Transverse colon (tissue), 4 donors: ENCODE results near the gene FBN2. TPM values are rescaled to one million over a fixed set of nuclear protein-coding genes. Genes with fewer than 3 reads are reported as not detected.
"Not testable (repeated sequence)": the region's sequence is repeated elsewhere in the genome, so short reads cannot be mapped to it uniquely, and the experiment has no call there.

Source experiments
- DNase-seq: peaks from one replicate; pipeline ENCODE4 v3.0.0-alpha.2; 2019
- H3K27ac ChIP-seq, 4 donors: fragments of 200-600 bp; sonication (generic); 2 replicates each; pipeline ENCODE4 v1.5.1; 2016 to 2018; ENCODE audit warnings: inconsistent platforms in 4 of 4
- H3K27me3 ChIP-seq: fragments of 200-600 bp; sonication (generic); 2 replicates; pipeline ENCODE4 v1.5.1; 2017; ENCODE audit warnings: inconsistent platforms
- H3K36me3 ChIP-seq, 4 donors: fragments of 200-600 bp; sonication (generic); 2 replicates each; pipeline ENCODE4 v1.5.1; 2017 to 2019; ENCODE audit warnings: inconsistent platforms in 4 of 4
- H3K4me1 ChIP-seq, 4 donors: fragments of 200-600 bp; sonication (generic); 2 replicates each; pipeline ENCODE4 v1.5.1; 2017 to 2020; ENCODE audit warnings: inconsistent platforms in 4 of 4
- H3K4me3 ChIP-seq, 4 donors: fragments of 200-600 bp; sonication (generic); 1 replicate in 1 of 4; 2 replicates in 3 of 4; pipeline versions ENCODE4 v1.5.1 to v1.6.1; 2017 to 2019; ENCODE audit warnings: inconsistent platforms in 4 of 4
- H3K9me3 ChIP-seq, 2 donors: fragments of 200-600 bp; sonication (generic); 2 replicates each; pipeline ENCODE4 v1.5.1; 2017 to 2019; ENCODE audit warnings: inconsistent platforms in 2 of 2
- EP300 ChIP-seq: sonication (generic); formaldehyde crosslinking; IDR thresholded peaks from one replicate; pipeline ENCODE4 v1.6.1; 2017; ENCODE audit warnings: antibody characterized with exemption, low read depth
- POLR2A ChIP-seq: fragments of 450-650 bp; IDR thresholded peaks from one replicate; pipeline ENCODE4 v1.6.1; 2016; ENCODE audit warnings: antibody characterized with exemption, mild to moderate bottlenecking, moderate library complexity
- POLR2AphosphoS5 ChIP-seq, 3 donors: sonication (generic); formaldehyde crosslinking; IDR thresholded peaks; one replicate each; pipeline ENCODE4 v1.6.1; 2016; ENCODE audit warnings: antibody characterized with exemption in 3 of 3
- WGBS, 2 donors: methylation state at CpG; one replicate each; pipeline ENCODE4 v1.1.5; 2018; ENCODE audit warnings: low coverage in 1 of 2; 5-methylcytosine and 5-hydroxymethylcytosine counted together
- in situ Hi-C, 4 donors: fragments of 200-750 bp; cut with MboI; loops; one replicate each; pipeline versions ENCODE4 v1.15.0 to v1.15.1; 2017; ENCODE audit warnings: low sequenced_read_pairs in 3 of 4, low pct_ligation_motif_present in 1 of 4, low pct_unique_long_range_greater_than_20kb in 1 of 4
- intact Hi-C: fragments of 100-400 bp; cut with DNase I; formaldehyde crosslinking; loops from one replicate; pipeline ENCODE4 v1.15.1; 2023; ENCODE audit warnings: low total_unique reads
- total RNA-seq, 4 donors: library from RNA; depleted of rRNA; stranded (reverse); fragments of >200 nt; gene quantifications; one replicate each; pipeline ENCODE4 v1.1.0, GENCODE V29; 2016
- TF ChIP-seq, protein P1 (sequence below), 5 experiments: fragments of 200-600 bp in 3 of 5; fragments of 450-650 bp in 2 of 5; sonication (generic) in 3 of 5; IDR thresholded peaks; 1 replicate in 2 of 5; 2 replicates in 3 of 5; pipeline ENCODE4 v1.5.1; 2016 to 2017; ENCODE audit warnings: antibody characterized with exemption in 5 of 5, inconsistent platforms in 3 of 5, mild to moderate bottlenecking in 2 of 5, moderate library complexity in 1 of 5

FBN2 gene
- total RNA-seq, 4 donors from 2014 or later, result 0.79 to 16.1 (median 2.6) TPM

DNA sequence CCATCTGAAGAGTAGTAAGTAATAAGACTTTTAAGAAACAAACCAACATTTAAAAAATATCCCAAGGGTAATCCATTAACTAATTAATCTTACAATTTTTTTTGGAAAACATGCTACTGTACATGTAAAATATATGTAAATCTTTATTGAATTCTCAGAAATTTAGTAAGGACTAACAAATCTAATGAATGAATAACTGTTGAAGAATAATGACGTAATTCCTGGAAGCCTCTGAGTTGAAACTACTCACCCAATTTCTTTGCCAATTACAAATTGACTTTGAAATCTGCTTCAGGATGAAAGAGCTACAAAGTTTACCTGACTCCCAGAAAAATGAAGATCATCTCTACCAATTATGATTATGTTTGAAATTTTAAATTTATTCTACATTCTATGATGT, 21.1 kb downstream of the FBN2 start:
- Histone ChIP-seq H3K36me3 (no peaks in the 10 kb centered on the region), H3K4me1 (no peaks in the 10 kb centered on the region), H3K27me3 (no peaks in the 10 kb centered on the region), H3K9me3 (no peaks in the 10 kb centered on the region), H3K4me3 (no peak overlapping the region), H3K27ac (no peak overlapping the region)
- no peak for TF ChIP-seq EP300
- intact Hi-C loops, result no loop called here
- in situ Hi-C loops, result loop anchor here in 1 of 4 donors (25.0 kb wide), 1 partner anchor 930 kb away; no protein-coding TSS in a partner anchor
- 73 to 84% methylated on average over 1 of the region's 1 CpG for WGBS, 2 donors
- no peak for DNase-seq

DNA sequence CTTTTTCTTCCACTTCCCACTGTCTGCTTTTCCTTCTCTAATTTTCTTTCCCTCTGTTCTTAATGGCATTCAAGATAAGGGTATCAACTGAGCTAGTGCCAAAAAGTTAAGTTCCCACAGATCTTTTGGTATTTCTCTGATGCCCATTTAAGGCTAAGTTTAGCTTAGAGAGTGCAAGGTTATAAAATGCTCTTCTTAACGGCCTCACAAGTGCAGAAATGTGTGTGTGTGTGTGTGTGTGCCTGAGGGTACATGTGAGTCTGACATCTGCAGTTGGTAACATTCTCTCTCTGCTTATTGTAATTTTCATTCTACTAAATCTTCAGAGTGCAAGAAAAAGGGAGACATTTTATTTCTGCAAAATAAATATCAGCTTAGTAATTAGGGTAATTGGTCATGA, 24.2 kb downstream of the FBN2 start:
- in situ Hi-C loops (loop anchor here in 1 of 4 donors (25.0 kb wide), 1 partner anchor 927 kb away; no protein-coding TSS in a partner anchor), intact Hi-C loops (no loop called here)
- DNase-seq, result no peak
- TF ChIP-seq, protein P1, sequence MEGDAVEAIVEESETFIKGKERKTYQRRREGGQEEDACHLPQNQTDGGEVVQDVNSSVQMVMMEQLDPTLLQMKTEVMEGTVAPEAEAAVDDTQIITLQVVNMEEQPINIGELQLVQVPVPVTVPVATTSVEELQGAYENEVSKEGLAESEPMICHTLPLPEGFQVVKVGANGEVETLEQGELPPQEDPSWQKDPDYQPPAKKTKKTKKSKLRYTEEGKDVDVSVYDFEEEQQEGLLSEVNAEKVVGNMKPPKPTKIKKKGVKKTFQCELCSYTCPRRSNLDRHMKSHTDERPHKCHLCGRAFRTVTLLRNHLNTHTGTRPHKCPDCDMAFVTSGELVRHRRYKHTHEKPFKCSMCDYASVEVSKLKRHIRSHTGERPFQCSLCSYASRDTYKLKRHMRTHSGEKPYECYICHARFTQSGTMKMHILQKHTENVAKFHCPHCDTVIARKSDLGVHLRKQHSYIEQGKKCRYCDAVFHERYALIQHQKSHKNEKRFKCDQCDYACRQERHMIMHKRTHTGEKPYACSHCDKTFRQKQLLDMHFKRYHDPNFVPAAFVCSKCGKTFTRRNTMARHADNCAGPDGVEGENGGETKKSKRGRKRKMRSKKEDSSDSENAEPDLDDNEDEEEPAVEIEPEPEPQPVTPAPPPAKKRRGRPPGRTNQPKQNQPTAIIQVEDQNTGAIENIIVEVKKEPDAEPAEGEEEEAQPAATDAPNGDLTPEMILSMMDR (IDR thresholded peaks at IDR 0.05), result no peak
- TF ChIP-seq EP300, result no peak
- no peak for TF ChIP-seq POLR2AphosphoS5 (IDR thresholded peaks at IDR 0.05)
- TF ChIP-seq POLR2A, result no peak
- WGBS, 2 donors, result 10% methylated on average over 1 of the region's 1 CpG; no CpG with 5 or more reads in 1 of the 2 donors
- H3K27ac ChIP-seq, result no peak overlapping the region
- no peaks in the 10 kb centered on the region for H3K4me1 ChIP-seq
- H3K36me3 ChIP-seq, result no peaks in the 10 kb centered on the region
- no peaks in the 10 kb centered on the region for H3K27me3 ChIP-seq
- no peaks in the 10 kb centered on the region for H3K9me3 ChIP-seq
- no peak overlapping the region for H3K4me3 ChIP-seq

DNA sequence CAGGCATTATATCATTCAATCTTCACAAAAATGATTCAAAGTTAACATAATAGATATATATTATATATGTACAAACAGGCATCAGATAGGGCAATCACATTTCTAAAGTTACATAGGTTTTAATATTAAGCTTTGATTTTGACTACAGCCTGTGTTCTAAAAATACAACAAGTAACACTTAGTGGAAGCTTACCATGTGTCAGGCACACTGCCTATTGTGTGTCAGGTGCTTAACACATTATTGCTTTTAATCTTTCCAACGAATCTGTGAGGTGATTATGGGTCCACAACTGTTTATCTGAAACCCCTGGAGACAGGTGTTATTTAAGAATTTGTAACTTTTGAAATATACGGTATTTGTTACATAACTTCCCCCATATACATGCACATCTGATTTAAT, 25.2 kb downstream of the FBN2 start:
- no peak overlapping the region for H3K4me3 ChIP-seq
- intact Hi-C loops, result no loop called here

DNA sequence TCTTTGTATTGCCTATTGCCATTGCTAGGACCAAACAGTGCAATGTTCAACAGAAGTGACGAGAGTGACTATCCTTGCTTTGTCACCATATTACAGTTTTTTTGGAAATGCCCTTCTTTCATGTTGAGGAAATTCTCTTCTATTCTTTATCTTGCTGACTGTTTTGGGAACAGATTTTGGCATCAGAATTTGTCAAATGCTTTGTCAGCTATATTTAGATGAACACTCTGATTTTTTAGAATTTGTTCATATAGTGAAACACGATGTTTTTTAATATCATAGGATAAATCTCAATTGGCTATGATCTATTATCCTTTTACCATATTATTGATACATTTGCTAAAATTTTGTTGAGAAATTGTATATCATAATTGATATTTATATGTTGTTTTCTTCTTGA, 31.4 kb downstream of the FBN2 start:
- Histone ChIP-seq H3K9me3 (peaks cover 6% of the 10 kb centered on the region in 2 donors), H3K27me3 (no peaks in the 10 kb centered on the region), H3K27ac (no peak overlapping the region), H3K36me3 (no peaks in the 10 kb centered on the region), H3K4me1 (no peaks in the 10 kb centered on the region), H3K4me3 (no peak overlapping the region)
- WGBS, 2 donors, result 84 to 92% methylated on average over 2 of the region's 2 CpGs
- TF ChIP-seq POLR2A (no peak), EP300 (no peak), POLR2AphosphoS5 (IDR thresholded peaks at IDR 0.05) (no peak)
- TF ChIP-seq, protein P1 (IDR thresholded peaks at IDR 0.05), result no peak
- in situ Hi-C loops (loop anchor here in 1 of 4 donors (25.0 kb wide), 1 partner anchor 919 kb away; no protein-coding TSS in a partner anchor), intact Hi-C loops (no loop called here)
- no peak for DNase-seq

More for the DNA sequence above, 25.2 kb downstream of the FBN2 start:
- Histone ChIP-seq H3K27me3 (no peaks in the 10 kb centered on the region), H3K27ac (no peak overlapping the region), H3K9me3 (no peaks in the 10 kb centered on the region), H3K4me1 (no peaks in the 10 kb centered on the region), H3K36me3 (no peaks in the 10 kb centered on the region)
- DNase-seq, result no peak
- 46 to 53% methylated on average over 2 of the region's 2 CpGs for WGBS, 2 donors
- no peak for TF ChIP-seq EP300
- no peak for TF ChIP-seq POLR2AphosphoS5 (IDR thresholded peaks at IDR 0.05)
- TF ChIP-seq, protein P1 (IDR thresholded peaks at IDR 0.05), result no peak
- no peak for TF ChIP-seq POLR2A
- in situ Hi-C loops, result loop anchor here in 1 of 4 donors (25.0 kb wide), 1 partner anchor 926 kb away; no protein-coding TSS in a partner anchor

DNA sequence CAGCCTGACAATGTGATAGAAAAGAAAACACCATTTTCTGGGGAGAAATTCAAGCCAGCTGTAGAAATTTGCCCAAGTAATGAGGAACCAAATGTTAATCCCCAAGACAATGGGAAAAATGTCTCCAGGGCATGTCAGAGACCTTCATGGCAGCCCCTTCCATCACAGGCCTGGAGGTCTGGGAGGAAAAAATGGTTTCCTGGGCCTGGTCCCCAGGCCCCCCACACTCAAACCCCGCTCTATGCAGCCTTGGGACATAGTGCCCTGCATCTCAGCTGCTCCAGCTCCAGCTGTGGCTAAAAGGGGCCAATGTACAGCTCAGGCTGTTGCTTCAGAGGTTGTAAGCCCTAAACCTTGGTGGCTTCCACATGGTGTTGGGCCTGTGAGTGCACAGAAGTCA, 34.3 kb downstream of the FBN2 start:
- intact Hi-C loops, result loop anchor here (5.0 kb wide), 1 partner anchor 1461 kb away; no protein-coding TSS in a partner anchor
- H3K4me1 ChIP-seq, H3K4me3 ChIP-seq, H3K27ac ChIP-seq, H3K36me3 ChIP-seq, H3K27me3 ChIP-seq, H3K9me3 ChIP-seq, DNase-seq: not testable (repeated sequence)
- in situ Hi-C loops, result loop anchor here in 1 of 4 donors (25.0 kb wide), 1 partner anchor 916 kb away; no protein-coding TSS in a partner anchor
- 73% methylated on average over 1 of the region's 1 CpG; no CpG with 5 or more reads in 1 of the 2 donors for WGBS, 2 donors
